ENCODE measurements around the gene PPIP5K1.

DNA sequence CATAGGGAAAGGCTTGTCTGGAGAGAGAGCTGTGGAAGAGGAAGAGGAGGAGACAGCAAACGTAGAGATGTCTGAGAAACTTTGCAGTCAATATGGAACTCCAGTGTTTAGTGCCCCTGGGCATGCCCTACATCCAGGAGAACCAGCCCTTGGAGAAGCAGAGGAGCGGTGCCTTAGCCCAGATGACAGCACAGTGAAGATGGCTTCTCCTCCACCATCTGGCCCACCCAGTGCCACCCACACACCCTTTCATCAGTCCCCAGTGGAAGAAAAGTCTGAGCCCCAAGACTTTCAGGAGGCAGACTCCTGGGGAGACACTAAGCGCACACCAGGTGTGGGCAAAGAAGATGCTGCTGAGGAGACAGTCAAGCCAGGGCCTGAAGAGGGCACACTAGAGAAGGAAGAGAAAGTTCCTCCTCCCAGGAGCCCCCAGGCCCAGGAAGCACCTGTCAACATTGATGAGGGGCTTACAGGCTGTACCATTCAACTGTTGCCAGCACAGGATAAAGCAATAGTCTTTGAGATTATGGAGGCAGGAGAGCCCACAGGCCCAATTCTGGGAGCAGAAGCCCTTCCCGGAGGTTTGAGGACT lies 65.7 kb downstream of the PPIP5K1 start:
- TF ChIP-seq, protein P1, sequence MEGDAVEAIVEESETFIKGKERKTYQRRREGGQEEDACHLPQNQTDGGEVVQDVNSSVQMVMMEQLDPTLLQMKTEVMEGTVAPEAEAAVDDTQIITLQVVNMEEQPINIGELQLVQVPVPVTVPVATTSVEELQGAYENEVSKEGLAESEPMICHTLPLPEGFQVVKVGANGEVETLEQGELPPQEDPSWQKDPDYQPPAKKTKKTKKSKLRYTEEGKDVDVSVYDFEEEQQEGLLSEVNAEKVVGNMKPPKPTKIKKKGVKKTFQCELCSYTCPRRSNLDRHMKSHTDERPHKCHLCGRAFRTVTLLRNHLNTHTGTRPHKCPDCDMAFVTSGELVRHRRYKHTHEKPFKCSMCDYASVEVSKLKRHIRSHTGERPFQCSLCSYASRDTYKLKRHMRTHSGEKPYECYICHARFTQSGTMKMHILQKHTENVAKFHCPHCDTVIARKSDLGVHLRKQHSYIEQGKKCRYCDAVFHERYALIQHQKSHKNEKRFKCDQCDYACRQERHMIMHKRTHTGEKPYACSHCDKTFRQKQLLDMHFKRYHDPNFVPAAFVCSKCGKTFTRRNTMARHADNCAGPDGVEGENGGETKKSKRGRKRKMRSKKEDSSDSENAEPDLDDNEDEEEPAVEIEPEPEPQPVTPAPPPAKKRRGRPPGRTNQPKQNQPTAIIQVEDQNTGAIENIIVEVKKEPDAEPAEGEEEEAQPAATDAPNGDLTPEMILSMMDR (conservative IDR thresholded peaks at IDR 0.05) = no peak
- TF ChIP-seq ZFX (IDR thresholded peaks at IDR 0.05) = no peak
